ENCODE measurements around the gene HES7.

GRCh38 chr17:8145811-8146210 is 21.9 kb upstream of the HES7 start:
- TF ChIP-seq CTCF (IDR thresholded peaks at IDR 0.05) (no peak), POLR2A (IDR thresholded peaks at IDR 0.05) (no peak)
